ENCODE data around the gene ANO9. TPM values are rescaled to one million over a fixed set of nuclear protein-coding genes. Genes with fewer than 3 reads are reported as not detected.

Gene ANO9
- total and polyA plus RNA-seq, 2 donors from 2014 or later: 11.3 to 21.8 TPM

DNA sequence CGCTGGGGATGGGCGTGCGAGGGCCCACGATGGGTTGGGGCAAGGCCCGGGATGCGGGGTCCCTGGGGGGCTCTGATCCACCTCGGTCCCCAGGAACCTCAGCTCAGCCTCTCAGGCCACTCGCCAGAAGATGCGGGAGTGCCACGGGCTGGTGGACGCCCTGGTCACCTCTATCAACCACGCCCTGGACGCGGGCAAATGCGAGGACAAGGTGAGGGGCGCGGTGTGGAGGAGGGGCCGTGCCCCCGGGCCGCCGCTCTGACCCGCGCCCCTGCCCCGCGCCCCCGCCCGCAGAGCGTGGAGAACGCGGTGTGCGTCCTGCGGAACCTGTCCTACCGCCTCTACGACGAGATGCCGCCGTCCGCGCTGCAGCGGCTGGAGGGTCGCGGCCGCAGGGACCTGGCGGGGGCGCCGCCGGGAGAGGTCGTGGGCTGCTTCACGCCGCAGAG is 41.5 kb downstream of the ANO9 start:
- FAIRE-seq: no peak
- H3K9ac ChIP-seq (ENCODE audit: low read length in 3 of 3): no peak overlapping the region
- no peaks in the 10 kb centered on the region for H3K4me1 ChIP-seq (ENCODE audit: control insufficient read depth in 2 of 3, insufficient read depth in 2 of 3, low read depth in 1 of 3, low read length in 3 of 3)
- TF ChIP-seq, protein P1, sequence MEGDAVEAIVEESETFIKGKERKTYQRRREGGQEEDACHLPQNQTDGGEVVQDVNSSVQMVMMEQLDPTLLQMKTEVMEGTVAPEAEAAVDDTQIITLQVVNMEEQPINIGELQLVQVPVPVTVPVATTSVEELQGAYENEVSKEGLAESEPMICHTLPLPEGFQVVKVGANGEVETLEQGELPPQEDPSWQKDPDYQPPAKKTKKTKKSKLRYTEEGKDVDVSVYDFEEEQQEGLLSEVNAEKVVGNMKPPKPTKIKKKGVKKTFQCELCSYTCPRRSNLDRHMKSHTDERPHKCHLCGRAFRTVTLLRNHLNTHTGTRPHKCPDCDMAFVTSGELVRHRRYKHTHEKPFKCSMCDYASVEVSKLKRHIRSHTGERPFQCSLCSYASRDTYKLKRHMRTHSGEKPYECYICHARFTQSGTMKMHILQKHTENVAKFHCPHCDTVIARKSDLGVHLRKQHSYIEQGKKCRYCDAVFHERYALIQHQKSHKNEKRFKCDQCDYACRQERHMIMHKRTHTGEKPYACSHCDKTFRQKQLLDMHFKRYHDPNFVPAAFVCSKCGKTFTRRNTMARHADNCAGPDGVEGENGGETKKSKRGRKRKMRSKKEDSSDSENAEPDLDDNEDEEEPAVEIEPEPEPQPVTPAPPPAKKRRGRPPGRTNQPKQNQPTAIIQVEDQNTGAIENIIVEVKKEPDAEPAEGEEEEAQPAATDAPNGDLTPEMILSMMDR (IDR thresholded peaks at IDR 0.05; ENCODE audit: borderline replicate concordance, extremely low read depth, insufficient read depth): no peak
- H3K36me3 ChIP-seq (ENCODE audit: control insufficient read depth in 2 of 3, insufficient read depth in 3 of 3, low read length in 3 of 3): no peaks in the 10 kb centered on the region
- no peak overlapping the region for H3K27ac ChIP-seq (ENCODE audit: low read depth in 2 of 2, low read length in 2 of 2)
- H3K9me3 ChIP-seq (ENCODE audit: control insufficient read depth in 2 of 3, insufficient read depth in 1 of 3, low read length in 3 of 3): no peaks in the 10 kb centered on the region
- no peaks in the 10 kb centered on the region for H3K27me3 ChIP-seq (ENCODE audit: control insufficient read depth, insufficient read depth, low read length)
- intact Hi-C loops (cut with DNase I): no loop called here
- peak in 1 of 5 donors; percentile 66 for DNase-seq
- no peak overlapping the region for H3K4me3 ChIP-seq (ENCODE audit: low read length in 3 of 3)

DNA sequence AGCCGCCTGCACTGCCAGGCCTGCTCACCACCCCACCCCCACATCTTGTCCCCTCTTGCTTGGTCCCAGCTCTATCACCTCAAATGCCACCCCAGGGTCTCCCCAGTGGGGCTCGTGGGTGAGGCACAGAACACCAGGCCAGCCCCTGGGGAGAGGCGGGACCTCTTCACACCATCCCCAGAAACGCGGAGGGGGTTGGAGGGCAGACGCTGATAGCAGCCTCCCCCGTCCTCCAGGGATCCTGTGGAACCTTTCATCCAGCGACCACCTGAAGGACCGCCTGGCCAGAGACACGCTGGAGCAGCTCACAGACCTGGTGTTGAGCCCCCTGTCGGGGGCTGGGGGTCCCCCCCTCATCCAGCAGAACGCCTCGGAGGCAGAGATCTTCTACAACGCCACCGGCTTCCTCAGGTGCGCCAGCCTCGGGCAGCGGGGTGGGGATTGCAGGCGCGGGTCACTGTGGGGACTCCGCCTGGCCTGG is 42.0 kb downstream of the ANO9 start:
- Histone ChIP-seq H3K27me3 (ENCODE audit: control insufficient read depth, insufficient read depth, low read length) (no peaks in the 10 kb centered on the region), H3K4me1 (ENCODE audit: control insufficient read depth in 2 of 3, insufficient read depth in 2 of 3, low read depth in 1 of 3, low read length in 3 of 3) (no peaks in the 10 kb centered on the region), H3K9ac (ENCODE audit: low read length in 3 of 3) (no peak overlapping the region), H3K4me3 (ENCODE audit: low read length in 3 of 3) (no peak overlapping the region), H3K9me3 (ENCODE audit: control insufficient read depth in 2 of 3, insufficient read depth in 1 of 3, low read length in 3 of 3) (no peaks in the 10 kb centered on the region), H3K27ac (ENCODE audit: low read depth in 2 of 2, low read length in 2 of 2) (no peak overlapping the region), H3K36me3 (ENCODE audit: control insufficient read depth in 2 of 3, insufficient read depth in 3 of 3, low read length in 3 of 3) (no peaks in the 10 kb centered on the region)
- no peak for FAIRE-seq
- intact Hi-C loops (cut with DNase I): no loop called here
- no peak for DNase-seq
- TF ChIP-seq, protein P1 (IDR thresholded peaks at IDR 0.05; ENCODE audit: borderline replicate concordance, extremely low read depth, insufficient read depth): no peak

DNA sequence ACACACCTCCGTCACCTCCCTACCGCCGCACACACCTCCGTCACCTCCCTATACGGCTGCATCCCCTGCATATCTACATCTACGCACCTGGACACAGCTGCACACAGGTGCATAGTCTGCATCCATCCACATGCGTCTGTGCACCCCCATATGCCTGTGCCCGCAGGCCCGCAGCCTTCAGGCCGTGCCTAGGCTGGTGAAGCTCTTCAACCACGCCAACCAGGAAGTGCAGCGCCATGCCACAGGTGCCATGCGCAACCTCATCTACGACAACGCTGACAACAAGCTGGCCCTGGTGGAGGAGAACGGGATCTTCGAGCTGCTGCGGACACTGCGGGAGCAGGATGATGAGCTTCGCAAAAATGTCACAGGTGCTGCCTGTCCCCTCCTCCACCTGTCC is 43.0 kb downstream of the ANO9 start:
- no peaks in the 10 kb centered on the region for H3K9me3 ChIP-seq (ENCODE audit: control insufficient read depth in 2 of 3, insufficient read depth in 1 of 3, low read length in 3 of 3)
- no peaks in the 10 kb centered on the region for H3K4me1 ChIP-seq (ENCODE audit: control insufficient read depth in 2 of 3, insufficient read depth in 2 of 3, low read depth in 1 of 3, low read length in 3 of 3)
- intact Hi-C loops (cut with DNase I): no loop called here
- FAIRE-seq (no peak), DNase-seq (no peak)
- TF ChIP-seq, protein P1 (IDR thresholded peaks at IDR 0.05; ENCODE audit: borderline replicate concordance, extremely low read depth, insufficient read depth): no peak
- H3K27ac ChIP-seq (ENCODE audit: low read depth in 2 of 2, low read length in 2 of 2): no peak overlapping the region
- no peaks in the 10 kb centered on the region for H3K36me3 ChIP-seq (ENCODE audit: control insufficient read depth in 2 of 3, insufficient read depth in 3 of 3, low read length in 3 of 3)
- no peak overlapping the region for H3K4me3 ChIP-seq (ENCODE audit: low read length in 3 of 3)
- H3K27me3 ChIP-seq (ENCODE audit: control insufficient read depth, insufficient read depth, low read length): no peaks in the 10 kb centered on the region
- H3K9ac ChIP-seq (ENCODE audit: low read length in 3 of 3): no peak overlapping the region
